Measurements from ENCODE around the gene ARID3B.
"Not testable (repeated sequence)": the region's sequence is repeated elsewhere in the genome, so short reads cannot be mapped to it uniquely, and the experiment has no call there.

ARID3B gene, protein sequence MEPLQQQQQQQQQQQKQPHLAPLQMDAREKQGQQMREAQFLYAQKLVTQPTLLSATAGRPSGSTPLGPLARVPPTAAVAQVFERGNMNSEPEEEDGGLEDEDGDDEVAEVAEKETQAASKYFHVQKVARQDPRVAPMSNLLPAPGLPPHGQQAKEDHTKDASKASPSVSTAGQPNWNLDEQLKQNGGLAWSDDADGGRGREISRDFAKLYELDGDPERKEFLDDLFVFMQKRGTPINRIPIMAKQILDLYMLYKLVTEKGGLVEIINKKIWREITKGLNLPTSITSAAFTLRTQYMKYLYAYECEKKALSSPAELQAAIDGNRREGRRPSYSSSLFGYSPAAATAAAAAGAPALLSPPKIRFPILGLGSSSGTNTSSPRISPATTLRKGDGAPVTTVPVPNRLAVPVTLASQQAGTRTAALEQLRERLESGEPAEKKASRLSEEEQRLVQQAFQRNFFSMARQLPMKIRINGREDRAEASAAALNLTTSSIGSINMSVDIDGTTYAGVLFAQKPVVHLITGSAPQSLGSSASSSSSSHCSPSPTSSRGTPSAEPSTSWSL

GRCh38 chr15:74540761-74541493, at the start of gene ARID3B:
Gene ARID3B (plus strand): TSS chr15:74541220. CDS start chr15:74543937, 2,717 bp downstream.
- peak; percentile 97 for DNase-seq (ENCODE audit: low read depth)

DNA sequence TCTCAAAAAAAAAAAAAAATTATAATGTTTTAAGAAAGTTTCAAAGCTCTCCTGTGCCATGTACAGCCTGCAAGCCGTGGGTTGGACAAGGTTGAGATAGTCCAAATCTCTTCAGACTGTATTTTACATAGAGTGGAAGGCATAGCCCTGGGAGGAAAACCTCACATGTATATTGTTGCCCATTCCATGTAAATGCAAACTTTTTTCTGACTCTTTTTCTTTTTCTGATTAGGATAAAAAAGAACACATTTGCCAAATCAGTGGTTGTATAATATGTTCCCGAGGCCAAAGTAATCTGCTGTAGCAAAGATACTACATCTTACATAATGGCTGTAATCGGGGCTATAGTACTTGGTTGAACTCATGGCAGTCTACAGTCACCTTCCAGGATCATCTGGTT, 44.4 kb upstream of the ARID3B start:
- DNase-seq (ENCODE audit: low read depth) = no peak

DNA sequence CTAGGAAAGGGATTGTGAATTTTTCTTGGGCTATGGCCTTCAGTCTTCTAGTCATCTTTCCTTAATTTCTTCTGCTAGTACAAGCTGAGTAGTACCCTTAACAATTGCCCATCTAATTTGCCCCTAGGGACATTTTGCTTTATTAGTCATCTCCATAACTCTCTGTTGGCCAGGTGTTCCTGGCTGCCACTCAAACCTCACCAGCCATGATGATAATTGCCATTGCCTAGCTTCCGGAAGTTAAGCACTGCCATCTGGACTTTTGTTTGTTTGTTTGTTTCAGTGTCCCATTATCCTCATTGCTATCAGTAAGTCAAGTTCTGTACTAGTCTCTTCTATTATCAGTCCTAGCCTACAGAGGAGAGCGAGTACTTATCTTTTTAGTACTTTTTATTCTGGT, 43.4 kb upstream of the ARID3B start:
- no peak for DNase-seq (ENCODE audit: low read depth)

- no peak for DNase-seq (ENCODE audit: low read depth)
Observed at GRCh38 chr15:74499366-74499765, 41.7 kb upstream of the ARID3B start.

DNA sequence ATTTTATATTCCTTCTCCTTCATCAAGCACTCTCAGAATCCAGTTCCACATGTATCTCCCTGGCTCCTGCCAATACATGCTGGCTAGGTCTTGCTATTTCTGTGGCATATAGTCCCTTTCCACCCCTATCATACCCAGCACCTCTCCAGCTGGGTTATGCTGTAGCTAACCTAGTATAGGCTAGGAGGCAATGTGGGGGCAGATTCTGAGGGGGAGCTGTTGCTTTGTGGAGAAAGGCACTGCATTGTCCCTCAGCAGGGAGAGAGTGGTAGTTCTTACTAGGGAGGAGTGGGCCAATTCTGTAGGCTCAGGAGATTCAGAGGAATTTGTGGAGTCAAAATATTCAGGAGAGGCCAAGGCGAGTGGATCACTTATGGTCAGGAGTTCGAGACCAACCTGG, 40.6 kb upstream of the ARID3B start:
- DNase-seq (ENCODE audit: low read depth) = no peak

- DNase-seq (ENCODE audit: low read depth) = no peak
Observed at GRCh38 chr15:74502301-74502700, 38.7 kb upstream of the ARID3B start.

DNA sequence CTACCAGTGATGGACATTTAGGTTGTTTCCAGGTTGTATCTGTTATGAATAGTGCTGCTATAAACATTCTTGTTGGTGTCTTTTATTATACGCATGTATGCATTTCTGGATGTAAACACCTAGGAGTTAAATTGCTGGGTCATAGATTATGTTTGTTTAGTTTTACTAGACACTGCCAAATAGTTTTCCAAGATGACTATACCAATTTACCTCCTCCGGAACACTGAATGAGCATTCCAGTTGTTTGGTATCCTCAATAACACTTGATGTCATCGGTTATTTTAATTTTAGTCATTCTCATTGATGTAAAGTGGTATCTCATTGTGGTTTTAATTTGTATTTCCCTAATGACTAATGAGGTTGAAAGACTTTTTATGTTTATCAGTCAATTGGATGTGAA, 36.6 kb upstream of the ARID3B start:
- DNase-seq (ENCODE audit: low read depth) = no peak

GRCh38 chr15:74504836-74505235, 36.2 kb upstream of the ARID3B start:
- no peak for DNase-seq (ENCODE audit: low read depth)

DNA sequence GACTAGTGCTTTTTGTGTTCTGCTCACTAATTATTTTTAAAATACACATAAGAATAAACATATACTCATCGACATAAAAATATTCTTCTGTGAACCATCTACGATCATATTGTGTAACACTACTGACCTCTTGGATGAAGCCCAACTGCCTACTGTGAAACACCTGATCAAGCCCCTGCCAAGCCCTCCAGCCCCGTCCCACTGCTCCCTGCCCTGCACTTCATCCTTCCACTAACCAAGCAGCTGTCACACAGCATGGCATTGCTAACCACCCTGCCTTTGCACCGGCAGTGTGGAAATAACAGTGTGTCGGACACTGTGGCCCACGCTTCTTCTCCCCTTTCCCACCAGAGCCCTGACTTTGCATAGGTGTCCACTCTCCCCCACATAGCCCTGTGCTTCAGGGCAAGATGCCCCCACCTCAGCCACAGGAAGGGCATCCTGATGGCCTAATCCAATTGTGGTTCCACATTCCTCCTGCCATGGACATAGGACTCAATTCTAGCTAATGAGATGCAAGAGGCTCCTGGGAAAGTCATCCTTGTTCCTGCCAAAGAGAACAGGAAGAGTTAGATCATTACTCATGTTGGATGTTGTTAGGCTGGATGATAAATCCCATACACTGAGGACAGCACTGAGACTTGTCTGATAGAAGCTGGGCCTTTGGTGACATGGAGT, 35.0 kb upstream of the ARID3B start:
- DNase-seq (ENCODE audit: low read depth) = no peak

DNA sequence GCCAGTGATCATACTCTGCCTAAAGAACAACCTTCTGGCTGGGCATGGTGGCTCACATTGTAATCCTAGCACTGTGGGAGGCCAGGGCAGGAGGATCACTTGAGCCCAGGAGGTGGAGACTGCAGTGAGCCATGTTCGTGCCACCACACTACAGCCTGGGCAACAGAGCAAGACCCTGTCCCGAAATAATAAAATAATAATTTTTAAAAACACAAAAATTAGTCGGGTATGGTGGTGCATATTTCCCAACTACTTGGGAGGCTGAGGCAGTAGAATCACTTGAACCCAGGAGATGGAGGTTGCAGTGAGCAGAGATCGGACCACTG, 34.5 kb upstream of the ARID3B start:
- no peak for DNase-seq (ENCODE audit: low read depth)

- no peak for DNase-seq (ENCODE audit: low read depth)
Observed at GRCh38 chr15:74511583-74511982, 29.4 kb upstream of the ARID3B start.

DNA sequence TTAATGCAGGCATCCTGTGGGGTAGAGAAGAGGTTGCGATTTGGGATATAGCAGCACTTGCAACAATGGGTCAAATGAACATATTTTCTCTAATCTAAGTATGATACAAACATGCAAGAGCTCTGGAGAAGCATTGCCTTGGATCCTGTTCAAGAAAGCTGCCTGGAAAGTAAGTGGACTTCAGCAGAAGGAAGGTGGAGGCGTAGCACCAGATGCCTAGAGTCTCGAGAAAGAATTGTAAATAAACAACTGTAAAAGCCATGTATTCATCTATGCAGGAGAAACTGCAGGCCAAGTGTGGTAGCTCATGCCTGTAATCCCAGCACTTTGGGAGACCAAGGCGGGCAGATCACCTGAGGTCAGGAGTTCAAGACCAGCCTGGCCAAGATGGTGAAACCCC, 27.0 kb upstream of the ARID3B start:
- DNase-seq (ENCODE audit: low read depth) = not testable (repeated sequence)

DNA sequence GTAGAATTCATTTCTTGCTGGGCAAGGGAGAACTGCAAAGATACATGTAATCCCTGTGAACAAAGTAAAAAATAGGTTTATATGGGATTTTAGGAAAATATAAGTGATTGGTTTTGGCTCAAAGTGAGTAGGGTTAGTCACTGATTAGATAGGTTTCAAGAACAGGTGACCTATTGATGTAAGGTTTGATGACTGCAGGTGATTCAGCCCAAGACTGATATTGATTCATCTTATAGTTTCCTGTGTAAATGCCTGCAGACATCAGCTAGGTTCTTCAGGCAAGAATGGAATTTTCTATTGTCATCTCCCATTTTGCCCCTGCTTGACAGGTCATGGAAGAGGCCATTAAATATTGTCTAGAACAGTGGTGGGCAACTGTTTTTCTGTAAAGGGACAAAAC, 23.9 kb upstream of the ARID3B start:
- DNase-seq (ENCODE audit: low read depth) = no peak

DNA sequence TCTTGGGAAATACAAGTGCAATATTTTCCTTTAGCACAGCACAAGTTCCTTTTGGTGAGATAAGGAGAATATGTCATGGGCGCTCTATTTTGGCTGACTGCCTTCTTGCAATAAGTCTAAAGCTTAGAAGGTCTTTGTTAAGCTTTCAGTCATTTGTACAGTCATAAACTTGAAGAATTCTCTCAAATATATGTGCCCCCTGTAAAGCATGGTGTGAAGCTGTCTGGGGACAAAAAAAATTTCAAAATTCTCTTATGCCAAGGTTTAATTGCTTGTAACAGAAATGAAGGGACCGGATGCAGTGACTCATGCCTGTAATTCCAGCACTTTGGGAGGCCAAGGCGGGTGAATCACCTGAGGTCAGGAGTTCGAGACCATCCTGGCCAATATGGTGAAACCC, 21.7 kb upstream of the ARID3B start:
- no peak for DNase-seq (ENCODE audit: low read depth)

DNA sequence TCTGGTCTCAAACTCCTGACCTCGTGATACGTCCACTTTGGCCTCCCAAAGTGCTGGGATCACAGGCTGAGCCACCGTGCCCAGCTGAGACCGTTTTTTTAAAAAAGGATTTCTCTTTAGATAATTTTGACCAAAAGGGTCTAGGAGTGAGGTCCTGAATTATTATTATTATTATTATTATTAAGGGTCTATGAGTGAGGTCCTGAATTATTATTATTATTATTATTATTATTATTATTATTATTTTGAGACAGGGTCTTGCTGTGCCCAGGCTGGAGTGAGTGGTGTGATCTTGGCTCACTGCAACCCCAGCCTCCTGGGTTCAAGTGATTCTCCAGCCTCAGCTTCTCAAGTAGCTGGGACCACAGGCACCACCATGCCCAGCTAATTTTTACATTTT, 20.6 kb upstream of the ARID3B start:
- no peak for DNase-seq (ENCODE audit: low read depth)

GRCh38 chr15:74523982-74524381, 17.0 kb upstream of the ARID3B start:
- DNase-seq (ENCODE audit: low read depth) = no peak

GRCh38 chr15:74525309-74525708, 15.7 kb upstream of the ARID3B start:
- no peak for DNase-seq (ENCODE audit: low read depth)

- no peak for DNase-seq (ENCODE audit: low read depth)
Observed at GRCh38 chr15:74525945-74526344, 15.1 kb upstream of the ARID3B start.

- no peak for DNase-seq (ENCODE audit: low read depth)
Observed at GRCh38 chr15:74528876-74529275, 12.1 kb upstream of the ARID3B start.

DNA sequence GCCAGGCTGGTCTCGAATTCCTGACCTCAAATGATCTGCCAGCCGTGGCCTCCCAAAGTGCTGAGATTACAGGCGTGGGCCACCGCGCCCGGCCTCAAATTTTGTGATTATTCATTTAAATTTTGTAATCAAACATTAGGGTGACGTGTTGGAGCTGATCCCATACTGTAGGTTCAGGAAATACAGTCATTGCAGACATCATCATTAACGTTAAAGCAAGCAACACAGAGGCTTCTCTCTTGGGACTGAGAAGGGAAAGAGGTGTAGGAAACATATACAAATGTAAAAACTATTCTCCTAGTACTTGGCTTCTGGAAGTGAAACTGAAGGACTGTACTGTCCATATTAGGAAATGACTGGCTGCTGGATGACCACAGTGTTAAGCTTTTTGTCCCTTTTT, 11.1 kb upstream of the ARID3B start:
- DNase-seq (ENCODE audit: low read depth) = no peak

DNA sequence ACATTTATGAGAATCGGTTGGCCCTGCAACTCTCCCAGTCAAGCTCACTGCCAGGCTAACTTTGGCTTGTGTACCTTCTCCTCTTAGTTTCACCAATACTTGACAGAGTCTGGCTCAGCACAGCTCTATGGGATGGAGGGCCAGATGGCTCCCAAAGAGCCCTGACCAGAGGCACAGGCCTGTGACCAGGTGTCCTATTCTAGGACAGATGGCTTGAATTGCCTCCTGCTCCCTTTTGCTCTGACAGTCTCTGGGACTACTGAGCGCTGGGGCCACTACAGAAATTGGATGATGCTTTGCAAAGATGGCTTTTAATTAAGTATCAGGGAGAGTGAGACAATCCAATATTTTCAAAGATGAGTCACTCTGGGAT, 10.3 kb upstream of the ARID3B start:
- no peak for DNase-seq (ENCODE audit: low read depth)

DNA sequence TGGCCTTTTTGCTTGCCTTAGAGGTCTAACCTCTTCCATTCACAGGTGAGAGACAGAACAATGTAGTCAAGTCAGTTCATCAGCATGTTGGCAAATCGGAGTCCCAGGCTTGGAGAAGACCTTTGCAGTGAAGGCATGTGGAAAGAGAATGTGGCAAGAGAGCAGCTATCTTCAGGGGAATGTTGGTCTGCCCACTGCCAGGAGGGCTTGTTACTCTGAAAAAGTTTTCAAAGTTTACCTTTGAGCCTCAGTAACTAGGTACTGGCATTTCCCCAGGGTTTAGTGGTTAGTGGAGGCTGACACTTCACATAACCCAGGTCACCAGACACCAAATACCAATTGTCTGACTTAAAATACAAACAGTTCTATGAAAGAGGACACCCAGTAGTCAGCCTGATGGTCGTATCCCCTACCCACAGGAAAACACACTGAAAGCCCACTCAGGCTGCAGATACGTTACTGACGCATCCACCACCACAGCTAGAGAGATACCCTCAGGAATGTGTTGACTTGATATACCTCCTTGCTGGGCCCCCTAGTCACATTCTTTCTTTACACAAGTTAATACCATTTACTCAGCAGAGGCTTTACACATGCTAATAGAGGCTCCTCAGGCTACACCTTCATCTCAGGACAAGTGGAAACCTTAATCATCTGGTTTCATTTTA, 9.7 kb upstream of the ARID3B start:
- DNase-seq (ENCODE audit: low read depth) = no peak

Data from activated T-cell treated with anti-CD3 and anti-CD28 coated beads for 48 hours (primary cell).